Psoas muscle (tissue), 8 donors: Measurements from ENCODE around the gene USP17L26. TPM values are rescaled to one million over a fixed set of nuclear protein-coding genes. Genes with fewer than 3 reads are reported as not detected.
"Not testable (repeated sequence)": the region's sequence is repeated elsewhere in the genome, so short reads cannot be mapped to it uniquely, and the experiment has no call there.

Experiments used
- ATAC-seq, 4 donors: fragments of 200-7000 bp; cut with Tn5 transposase; one replicate each; pipeline ENCODE4 v1.9.1; 2020; ENCODE audit warnings: moderate library complexity in 3 of 4, mild to moderate bottlenecking in 2 of 4
- DNase-seq, 2 donors: peaks; one replicate each; pipeline ENCODE4 v3.0.0-alpha.2; 2020
- H3K27ac ChIP-seq: fragments of 200-600 bp; one replicate; pipeline ENCODE4 v1.8.0; 2022
- H3K27me3 ChIP-seq, 3 donors: fragments of 200-600 bp in 1 of 3; one replicate each; pipeline versions ENCODE4 v1.6.1 to v1.8.0; 2013 to 2022; ENCODE audit warnings: low read length in 2 of 3, mild to moderate bottlenecking in 2 of 3, moderate library complexity in 1 of 3; ENCODE audit not compliant: insufficient read depth in 3 of 3
- H3K36me3 ChIP-seq, 2 donors: fragments of 200-600 bp in 1 of 2; one replicate each; pipeline versions ENCODE4 v1.6.1 to v1.8.0; 2013 to 2022; ENCODE audit warnings: low read depth in 1 of 2, mild to moderate bottlenecking in 1 of 2, moderate library complexity in 1 of 2; ENCODE audit not compliant: insufficient read depth in 1 of 2
- H3K4me1 ChIP-seq: fragments of 200-600 bp; one replicate; pipeline ENCODE4 v1.8.0; 2022
- H3K4me3 ChIP-seq: fragments of 200-600 bp; one replicate; pipeline ENCODE4 v1.8.0; 2022; ENCODE audit warnings: mild to moderate bottlenecking
- H3K9me3 ChIP-seq: fragments of 200-600 bp; one replicate; pipeline ENCODE4 v1.8.0; 2022
- WGBS, 3 donors: extraction: QIAGEN DNeasy Blood & Tissue Kit; methylation state at CpG; one replicate each; pipeline versions ENCODE4 v1.1.6 to v1.1.7; 2013; 5-methylcytosine and 5-hydroxymethylcytosine counted together
- intact Hi-C, 2 donors: fragments of 100-400 bp; cut with DNase I; formaldehyde crosslinking; loops; one replicate each; pipeline versions ENCODE4 v1.11.0 to v1.14.2; 2022
- polyA plus RNA-seq, 3 donors: library from polyadenylated mRNA; stranded (reverse); fragments of 200-250 nt; gene quantifications; one replicate each; pipeline ENCODE4 v1.2.3, GENCODE V29; 2013
- total RNA-seq, 4 donors: library from RNA; stranded (reverse); fragmentation: NEBNext Ultra II Directional in 2 of 4; extraction: Animal tissue kit (Norgen Biotek cat#: 25700) in 2 of 4; gene quantifications; one replicate each; pipeline versions ENCODE4 v1.2.1 to v1.2.4, GENCODE V29; 2021 to 2023
- TF ChIP-seq, protein P1 (sequence below): fragments of 200-600 bp; IDR thresholded peaks from one replicate; pipeline ENCODE4 v1.8.0; 2022; ENCODE audit warnings: antibody characterized with exemption
- donor health status: healthy with polysubstance abuse.
- donor health status: DM: no; HTN: no; CAD: no; lungs with moderate emphysema.
- donor health status: Bipolar disorder and iron deficiency.
- donor health status: healthy.
- donor health status: DM: yes; HTN: yes; CAD: no.
- donor health status: DM: no; HTN: no; CAD: no.
- donor health status: DM: no; HTN: no; CAD: no.
- donor health status: DM: yes; HTN: yes; CAD: no.

Gene USP17L26
- total and polyA plus RNA-seq, 7 donors: not detected

DNA sequence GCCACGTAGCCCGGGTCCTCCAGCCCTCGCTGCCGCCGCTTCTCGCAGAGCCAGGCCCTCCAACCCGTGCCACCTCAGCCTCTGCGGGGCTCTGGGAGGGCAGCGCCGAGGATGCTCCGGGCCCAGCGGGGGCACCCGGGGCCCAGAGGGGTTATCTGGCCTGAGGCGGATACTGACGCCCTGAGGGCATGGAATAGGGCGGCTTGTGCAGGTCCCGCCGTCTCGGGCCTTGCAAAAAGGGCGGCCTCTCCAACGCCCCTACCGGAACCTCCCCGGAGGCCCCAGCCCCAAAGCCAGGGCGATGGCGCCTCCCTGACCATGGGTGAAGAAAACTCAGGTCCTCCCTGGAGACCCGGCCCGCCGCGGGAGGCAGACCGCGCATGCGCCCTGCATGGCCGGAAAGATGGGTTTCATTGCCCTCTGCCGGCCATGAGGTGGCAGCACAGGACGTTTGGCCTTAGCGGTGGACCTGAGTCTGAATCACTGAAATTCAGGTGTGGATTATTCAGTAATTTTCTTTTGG is 46.6 kb downstream of the USP17L26 start:
- not testable (repeated sequence) for ATAC-seq

DNA sequence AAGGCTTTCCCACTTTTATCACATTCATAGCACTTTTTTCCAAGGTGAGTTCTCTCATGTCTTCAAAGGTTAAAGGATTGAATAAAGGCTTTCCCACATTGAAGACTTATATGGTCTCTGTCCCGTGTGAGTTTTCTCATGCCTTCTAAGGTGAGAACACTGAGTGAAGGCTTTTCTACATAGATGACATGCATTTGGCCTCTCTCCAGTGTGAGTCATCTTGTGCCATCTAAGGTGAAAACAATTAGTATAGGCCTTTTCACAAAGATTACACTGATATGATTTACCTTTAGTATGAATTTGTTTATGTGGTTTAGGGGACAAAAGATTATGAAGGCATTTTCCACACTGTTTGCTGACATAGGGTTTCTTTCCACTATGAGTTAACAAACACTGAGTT is 49.7 kb downstream of the USP17L26 start:
- intact Hi-C loops: no loop called here
- no peak for ATAC-seq
- 68 to 80% (median 72%) methylated on average over 1 of the region's 1 CpG for WGBS, 3 donors

More for the DNA sequence above, 46.6 kb downstream of the USP17L26 start:
- WGBS, 3 donors: 31 to 41% (median 36%) methylated on average over 26 to 29 of the region's 36 CpGs
- peak in 1 of 2 donors; percentile 65 for DNase-seq
- H3K36me3 ChIP-seq, H3K4me1 ChIP-seq, intact Hi-C loops, H3K9me3 ChIP-seq, H3K27ac ChIP-seq, H3K27me3 ChIP-seq: not testable (repeated sequence)
- TF ChIP-seq, protein P1, sequence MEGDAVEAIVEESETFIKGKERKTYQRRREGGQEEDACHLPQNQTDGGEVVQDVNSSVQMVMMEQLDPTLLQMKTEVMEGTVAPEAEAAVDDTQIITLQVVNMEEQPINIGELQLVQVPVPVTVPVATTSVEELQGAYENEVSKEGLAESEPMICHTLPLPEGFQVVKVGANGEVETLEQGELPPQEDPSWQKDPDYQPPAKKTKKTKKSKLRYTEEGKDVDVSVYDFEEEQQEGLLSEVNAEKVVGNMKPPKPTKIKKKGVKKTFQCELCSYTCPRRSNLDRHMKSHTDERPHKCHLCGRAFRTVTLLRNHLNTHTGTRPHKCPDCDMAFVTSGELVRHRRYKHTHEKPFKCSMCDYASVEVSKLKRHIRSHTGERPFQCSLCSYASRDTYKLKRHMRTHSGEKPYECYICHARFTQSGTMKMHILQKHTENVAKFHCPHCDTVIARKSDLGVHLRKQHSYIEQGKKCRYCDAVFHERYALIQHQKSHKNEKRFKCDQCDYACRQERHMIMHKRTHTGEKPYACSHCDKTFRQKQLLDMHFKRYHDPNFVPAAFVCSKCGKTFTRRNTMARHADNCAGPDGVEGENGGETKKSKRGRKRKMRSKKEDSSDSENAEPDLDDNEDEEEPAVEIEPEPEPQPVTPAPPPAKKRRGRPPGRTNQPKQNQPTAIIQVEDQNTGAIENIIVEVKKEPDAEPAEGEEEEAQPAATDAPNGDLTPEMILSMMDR: peak; percentile 25
- H3K4me3 ChIP-seq: peak overlapping the region; percentile 30

More for the DNA sequence above, 49.7 kb downstream of the USP17L26 start:
- H3K27me3 ChIP-seq: no peaks in the 10 kb centered on the region
- DNase-seq: no peak
- H3K27ac ChIP-seq: no peak overlapping the region
- H3K36me3 ChIP-seq: no peaks in the 10 kb centered on the region
- H3K9me3 ChIP-seq: no peaks in the 10 kb centered on the region
- TF ChIP-seq, protein P1: no peak
- no peaks in the 10 kb centered on the region for H3K4me1 ChIP-seq
- H3K4me3 ChIP-seq: no peak overlapping the region

Other genes starting within 250 kb of the USP17L26 start
- not detected for gene FAM90A26, start 164.2 kb upstream of the USP17L26 start, total RNA-seq
- gene FAM90A26, start 164.2 kb upstream of the USP17L26 start, polyA plus RNA-seq: not detected
- gene USP17L10, start 124.0 kb upstream of the USP17L26 start, total RNA-seq: not detected
- not detected for gene USP17L10, start 124.0 kb upstream of the USP17L26 start, polyA plus RNA-seq
- gene USP17L11, start 119.3 kb upstream of the USP17L26 start, total RNA-seq: not detected
- not detected for gene USP17L11, start 119.3 kb upstream of the USP17L26 start, polyA plus RNA-seq
- not detected for gene USP17L12, start 114.5 kb upstream of the USP17L26 start, total RNA-seq
- not detected for gene USP17L12, start 114.5 kb upstream of the USP17L26 start, polyA plus RNA-seq
- not detected for gene USP17L13, start 109.8 kb upstream of the USP17L26 start, total RNA-seq
- not detected for gene USP17L13, start 109.8 kb upstream of the USP17L26 start, polyA plus RNA-seq
- gene USP17L15, start 100.3 kb upstream of the USP17L26 start, total RNA-seq: not detected
- not detected for gene USP17L15, start 100.3 kb upstream of the USP17L26 start, polyA plus RNA-seq
- gene USP17L17, start 90.8 kb upstream of the USP17L26 start, total RNA-seq: not detected
- not detected for gene USP17L17, start 90.8 kb upstream of the USP17L26 start, polyA plus RNA-seq
- not detected for gene USP17L18, start 86.0 kb upstream of the USP17L26 start, total RNA-seq
- gene USP17L18, start 86.0 kb upstream of the USP17L26 start, polyA plus RNA-seq: not detected
- not detected for gene USP17L19, start 81.3 kb upstream of the USP17L26 start, total RNA-seq
- not detected for gene USP17L19, start 81.3 kb upstream of the USP17L26 start, polyA plus RNA-seq
- not detected for gene USP17L20, start 76.5 kb upstream of the USP17L26 start, total RNA-seq
- gene USP17L20, start 76.5 kb upstream of the USP17L26 start, polyA plus RNA-seq: not detected
- not detected for gene USP17L21, start 71.8 kb upstream of the USP17L26 start, total RNA-seq
- gene USP17L21, start 71.8 kb upstream of the USP17L26 start, polyA plus RNA-seq: not detected
- not detected for gene USP17L22, start 67.0 kb upstream of the USP17L26 start, total RNA-seq
- gene USP17L22, start 67.0 kb upstream of the USP17L26 start, polyA plus RNA-seq: not detected
- not detected for gene USP17L24, start 9.5 kb upstream of the USP17L26 start, total RNA-seq
- gene USP17L24, start 9.5 kb upstream of the USP17L26 start, polyA plus RNA-seq: not detected
- not detected for gene USP17L25, start 4.7 kb upstream of the USP17L26 start, total RNA-seq
- gene USP17L25, start 4.7 kb upstream of the USP17L26 start, polyA plus RNA-seq: not detected
- gene USP17L5, start 4.7 kb downstream of the USP17L26 start, total RNA-seq: not detected
- not detected for gene USP17L5, start 4.7 kb downstream of the USP17L26 start, polyA plus RNA-seq
- gene USP17L27, start 9.5 kb downstream of the USP17L26 start, total RNA-seq: not detected
- not detected for gene USP17L27, start 9.5 kb downstream of the USP17L26 start, polyA plus RNA-seq
- gene USP17L28, start 14.2 kb downstream of the USP17L26 start, total RNA-seq: not detected
- gene USP17L28, start 14.2 kb downstream of the USP17L26 start, polyA plus RNA-seq: not detected
- not detected for gene USP17L29, start 19.0 kb downstream of the USP17L26 start, total RNA-seq
- gene USP17L29, start 19.0 kb downstream of the USP17L26 start, polyA plus RNA-seq: not detected
- gene USP17L30, start 28.5 kb downstream of the USP17L26 start, total RNA-seq: not detected
- gene USP17L30, start 28.5 kb downstream of the USP17L26 start, polyA plus RNA-seq: not detected
- not detected for gene DEFB131A, start 109.8 kb downstream of the USP17L26 start, total RNA-seq
- not detected for gene DEFB131A, start 109.8 kb downstream of the USP17L26 start, polyA plus RNA-seq